ENCODE data around the gene MRPL20. TPM values are rescaled to one million over a fixed set of nuclear protein-coding genes. Genes with fewer than 3 reads are reported as not detected.
"Not testable (repeated sequence)": the region's sequence is repeated elsewhere in the genome, so short reads cannot be mapped to it uniquely, and the experiment has no call there.

The MRPL20 gene
- total RNA-seq, 1 experiment from 2014 or later, result 267 TPM

- Histone ChIP-seq H3K4me3 (ENCODE audit: insufficient read depth, low read depth, low read length) (no peak overlapping the region), H3K36me3 (replicated peaks; ENCODE audit: control insufficient read depth, insufficient read depth, low read length) (no peaks in the 10 kb centered on the region), H3K27me3 (ENCODE audit: control insufficient read depth, insufficient read depth, low read length) (no peaks in the 10 kb centered on the region)
- peak; percentile 38 for DNase-seq
Measured at GRCh38 chr1:1380860-1381259, 26.2 kb downstream of the MRPL20 start.

DNA sequence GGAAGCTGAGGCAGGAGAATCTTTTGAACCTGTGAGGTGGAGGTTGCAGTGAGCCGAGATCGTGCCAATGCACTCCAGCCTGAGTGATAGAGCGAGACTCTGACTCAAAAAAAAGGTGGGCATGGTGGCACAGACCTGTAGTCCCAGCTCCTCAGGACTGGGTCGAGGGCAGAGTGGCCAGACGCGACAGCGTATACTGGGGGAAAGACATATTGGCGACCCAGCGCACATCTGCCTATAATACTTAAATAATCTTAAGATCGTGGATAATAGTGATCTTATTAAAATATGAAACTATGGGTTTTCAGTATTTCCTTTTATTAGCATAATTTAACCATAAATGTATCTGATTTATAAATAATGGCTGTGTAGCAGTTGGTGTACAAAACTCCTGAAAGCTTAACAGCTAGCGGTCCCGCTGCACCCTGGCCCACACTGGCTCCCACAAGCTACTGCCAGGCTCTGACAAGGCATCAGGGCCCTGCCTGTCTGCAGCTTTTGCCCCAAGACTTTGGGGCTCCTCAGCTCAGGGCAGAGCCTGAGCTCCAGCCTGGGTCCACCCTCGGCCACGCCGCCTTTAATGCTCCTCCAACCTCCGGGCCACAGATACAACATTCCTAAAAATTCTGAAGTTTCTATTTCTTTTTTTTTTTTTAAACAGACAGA, 29.4 kb downstream of the MRPL20 start:
- peaks cover 2% of the 10 kb centered on the region for H3K36me3 ChIP-seq (replicated peaks; ENCODE audit: control insufficient read depth, insufficient read depth, low read length)
- DNase-seq, result no peak
- H3K4me3 ChIP-seq (ENCODE audit: insufficient read depth, low read depth, low read length), result no peak overlapping the region
- H3K27me3 ChIP-seq (ENCODE audit: control insufficient read depth, insufficient read depth, low read length), result no peaks in the 10 kb centered on the region

DNA sequence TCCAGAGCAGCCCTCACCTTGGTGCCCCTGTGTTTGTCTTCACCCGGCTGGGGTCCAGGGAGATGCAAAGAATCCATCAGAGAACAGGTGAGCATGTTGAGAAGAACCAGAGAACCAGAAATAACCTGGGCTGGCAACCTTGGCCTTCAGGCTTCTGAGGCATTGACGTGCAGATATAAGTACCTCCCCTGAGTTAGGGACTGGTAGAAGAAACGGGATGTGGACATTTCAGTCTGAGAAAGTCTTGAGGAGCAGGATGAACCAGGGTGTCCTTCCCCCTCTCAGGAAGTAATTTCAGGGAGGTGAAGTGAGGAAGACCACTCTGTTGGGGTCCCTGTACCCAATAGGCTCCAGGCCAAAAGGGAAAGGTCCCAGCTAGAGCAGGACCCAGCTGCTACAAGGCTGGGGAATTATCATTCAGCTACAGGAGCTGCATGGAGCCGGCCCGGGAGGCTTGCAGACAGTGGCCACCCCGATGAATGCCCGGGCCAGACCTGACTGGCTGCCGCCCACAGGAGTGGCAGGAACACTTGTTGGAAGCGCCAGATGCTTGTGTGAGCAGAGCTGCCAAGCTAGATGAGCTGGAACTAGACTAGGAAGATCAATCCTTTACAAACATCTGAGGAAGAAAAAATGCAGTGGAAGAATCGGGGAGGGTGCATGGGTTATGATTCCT, 30.4 kb downstream of the MRPL20 start:
- DNase-seq, result no peak
- no peak overlapping the region for H3K4me3 ChIP-seq (ENCODE audit: insufficient read depth, low read depth, low read length)
- no peaks in the 10 kb centered on the region for H3K27me3 ChIP-seq (ENCODE audit: control insufficient read depth, insufficient read depth, low read length)
- peaks cover 2% of the 10 kb centered on the region for H3K36me3 ChIP-seq (replicated peaks; ENCODE audit: control insufficient read depth, insufficient read depth, low read length)

DNA sequence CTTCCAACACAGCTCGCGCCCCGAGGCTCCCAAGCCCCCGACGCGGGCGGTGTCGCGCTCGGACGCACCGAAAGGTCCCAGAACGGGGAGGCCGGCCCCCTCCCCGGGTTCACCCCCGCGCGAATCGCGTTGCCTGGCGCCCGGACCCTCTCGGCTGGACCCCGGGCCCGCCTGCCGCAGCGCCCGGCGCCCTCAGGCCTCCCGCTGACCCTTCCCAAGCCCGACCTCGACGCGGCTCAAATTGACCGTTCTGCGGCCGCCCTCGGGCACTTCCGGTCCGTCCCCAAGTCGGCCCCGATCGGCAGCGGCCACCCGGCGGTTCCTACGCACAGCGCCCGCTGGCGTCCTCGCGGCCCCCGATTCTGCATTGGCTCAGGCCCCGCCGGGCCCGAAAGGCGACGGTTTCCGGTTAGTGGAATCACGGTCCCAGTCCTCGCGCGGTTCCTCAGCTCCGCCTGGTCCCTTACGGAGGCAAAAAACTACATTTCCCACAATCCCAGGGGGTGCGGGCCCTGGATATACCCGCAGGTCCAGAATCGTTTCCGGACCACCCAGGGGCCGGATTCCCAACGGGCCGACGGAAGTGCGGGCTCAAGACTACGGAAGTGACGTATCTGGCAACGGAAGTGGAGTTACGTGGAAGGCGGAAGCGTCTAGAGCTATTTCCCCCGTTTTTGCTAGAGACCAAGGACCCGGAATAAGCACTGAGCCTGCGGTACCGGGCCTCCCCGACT, 32.0 kb downstream of the MRPL20 start, which contains the start of gene AURKAIP1:
Gene AURKAIP1, minus strand, starts transcription at position 279 of the 734 bp plus-strand sequence. CDS start 451 bp downstream, outside the sequence.
- H3K27me3 ChIP-seq (ENCODE audit: control insufficient read depth, insufficient read depth, low read length), result no peaks in the 10 kb centered on the region
- H3K36me3 ChIP-seq (replicated peaks; ENCODE audit: control insufficient read depth, insufficient read depth, low read length), result peaks cover 2% of the 10 kb centered on the region
- H3K4me3 ChIP-seq (ENCODE audit: insufficient read depth, low read depth, low read length), result peak within 1 kb of the TSS; percentile 77
- DNase-seq, result peak; percentile 98

GRCh38 chr1:1374589-1374928, 32.5 kb downstream of the MRPL20 start:
- peak; percentile 75 for DNase-seq

GRCh38 chr1:1373815-1374588, 33.1 kb downstream of the MRPL20 start:
- DNase-seq, result peak; percentile 67
- Histone ChIP-seq H3K27me3 (ENCODE audit: control insufficient read depth, insufficient read depth, low read length) (no peaks in the 10 kb centered on the region), H3K36me3 (replicated peaks; ENCODE audit: control insufficient read depth, insufficient read depth, low read length) (peaks cover 2% of the 10 kb centered on the region), H3K4me3 (ENCODE audit: insufficient read depth, low read depth, low read length) (peak overlapping the region; percentile 77)

More at GRCh38 chr1:1374589-1374928, 32.5 kb downstream of the MRPL20 start:
- Histone ChIP-seq H3K4me3 (ENCODE audit: insufficient read depth, low read depth, low read length) (peak overlapping the region; percentile 77), H3K27me3 (ENCODE audit: control insufficient read depth, insufficient read depth, low read length) (no peaks in the 10 kb centered on the region), H3K36me3 (replicated peaks; ENCODE audit: control insufficient read depth, insufficient read depth, low read length) (peaks cover 2% of the 10 kb centered on the region)

- no peak for DNase-seq
- H3K27me3 ChIP-seq (ENCODE audit: control insufficient read depth, insufficient read depth, low read length), result no peaks in the 10 kb centered on the region
- H3K4me3 ChIP-seq (ENCODE audit: insufficient read depth, low read depth, low read length), result no peak overlapping the region
- peaks cover 2% of the 10 kb centered on the region for H3K36me3 ChIP-seq (replicated peaks; ENCODE audit: control insufficient read depth, insufficient read depth, low read length)
Measured at GRCh38 chr1:1373051-1373814, 33.9 kb downstream of the MRPL20 start.

GRCh38 chr1:1371746-1372711, 35.1 kb downstream of the MRPL20 start:
- no peaks in the 10 kb centered on the region for H3K27me3 ChIP-seq (ENCODE audit: control insufficient read depth, insufficient read depth, low read length)
- H3K36me3 ChIP-seq (replicated peaks; ENCODE audit: control insufficient read depth, insufficient read depth, low read length), result peaks cover 2% of the 10 kb centered on the region
- no peak overlapping the region for H3K4me3 ChIP-seq (ENCODE audit: insufficient read depth, low read depth, low read length)
- DNase-seq, result peak; percentile 99

- H3K4me3 ChIP-seq (ENCODE audit: insufficient read depth, low read depth, low read length), result no peak overlapping the region
- DNase-seq, result no peak
- peaks cover 2% of the 10 kb centered on the region for H3K36me3 ChIP-seq (replicated peaks; ENCODE audit: control insufficient read depth, insufficient read depth, low read length)
- H3K27me3 ChIP-seq (ENCODE audit: control insufficient read depth, insufficient read depth, low read length), result no peaks in the 10 kb centered on the region
Measured at GRCh38 chr1:1371364-1371745, 35.7 kb downstream of the MRPL20 start.

- no peaks in the 10 kb centered on the region for H3K27me3 ChIP-seq (ENCODE audit: control insufficient read depth, insufficient read depth, low read length)
- H3K4me3 ChIP-seq (ENCODE audit: insufficient read depth, low read depth, low read length), result no peak overlapping the region
- peaks cover 2% of the 10 kb centered on the region for H3K36me3 ChIP-seq (replicated peaks; ENCODE audit: control insufficient read depth, insufficient read depth, low read length)
- no peak for DNase-seq
Measured at GRCh38 chr1:1370771-1371300, 36.3 kb downstream of the MRPL20 start.

DNA sequence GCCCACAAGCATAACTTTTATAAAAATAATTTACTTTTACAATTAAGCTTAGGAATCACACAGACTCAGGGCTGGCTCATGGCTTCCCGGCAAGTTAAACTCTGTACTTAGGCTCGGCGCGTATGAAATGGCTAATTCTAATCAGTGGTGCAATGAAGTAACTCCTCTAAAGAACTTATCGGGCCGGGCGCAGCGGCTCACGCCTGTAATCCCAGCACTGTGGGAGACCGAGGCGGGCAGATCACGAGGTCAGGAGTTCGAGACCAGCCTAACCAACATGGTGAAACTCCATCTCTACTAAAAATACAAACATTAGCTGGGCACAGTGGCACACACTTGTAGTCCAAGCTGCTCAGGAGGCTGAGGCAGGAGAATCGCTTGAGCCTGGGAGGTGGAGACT, 37.0 kb downstream of the MRPL20 start:
- not testable (repeated sequence) for H3K36me3 ChIP-seq (replicated peaks; ENCODE audit: control insufficient read depth, insufficient read depth, low read length); H3K27me3 ChIP-seq (ENCODE audit: control insufficient read depth, insufficient read depth, low read length); H3K4me3 ChIP-seq (ENCODE audit: insufficient read depth, low read depth, low read length); DNase-seq

DNA sequence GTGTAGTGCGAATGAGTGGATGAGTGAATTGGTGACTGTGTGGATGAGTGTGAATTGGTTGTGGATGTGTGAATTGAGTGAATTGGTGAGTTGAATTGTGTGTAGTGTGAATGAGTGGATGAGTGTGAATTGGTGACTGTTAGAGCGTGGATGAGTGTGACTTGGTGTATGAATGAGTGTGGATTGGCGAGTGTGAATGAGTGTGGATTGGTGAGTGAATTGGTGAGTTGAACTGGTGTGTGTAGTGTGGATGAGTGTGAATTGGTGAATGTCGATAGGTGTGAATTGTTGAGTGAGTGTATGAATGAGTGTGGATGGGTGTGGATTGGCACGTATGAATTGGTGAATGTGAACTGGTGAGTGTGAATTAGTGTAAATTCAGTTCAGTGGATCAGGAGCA, 39.8 kb downstream of the MRPL20 start:
- Histone ChIP-seq H3K4me3 (ENCODE audit: insufficient read depth, low read depth, low read length) (no peak overlapping the region), H3K36me3 (replicated peaks; ENCODE audit: control insufficient read depth, insufficient read depth, low read length) (no peaks in the 10 kb centered on the region), H3K27me3 (ENCODE audit: control insufficient read depth, insufficient read depth, low read length) (no peaks in the 10 kb centered on the region)
- DNase-seq, result no peak

GRCh38 chr1:1366699-1367066, 40.4 kb downstream of the MRPL20 start:
- H3K4me3 ChIP-seq (ENCODE audit: insufficient read depth, low read depth, low read length), result no peak overlapping the region
- DNase-seq, result no peak
- H3K36me3 ChIP-seq (replicated peaks; ENCODE audit: control insufficient read depth, insufficient read depth, low read length), result no peaks in the 10 kb centered on the region

More at GRCh38 chr1:1366699-1367066, 40.4 kb downstream of the MRPL20 start:
- no peaks in the 10 kb centered on the region for H3K27me3 ChIP-seq (ENCODE audit: control insufficient read depth, insufficient read depth, low read length)

All from H7 (cell line).